IPS DF 4.7 (cell line): ENCODE results near the gene TSPYL2.

ENCODE experiments used
- DNase-seq: peaks from one replicate; pipeline ENCODE4 v3.0.0-alpha.2; 2013; ENCODE audit warnings: low spot score; ENCODE audit errors: extremely low read depth

Gene TSPYL2

DNA sequence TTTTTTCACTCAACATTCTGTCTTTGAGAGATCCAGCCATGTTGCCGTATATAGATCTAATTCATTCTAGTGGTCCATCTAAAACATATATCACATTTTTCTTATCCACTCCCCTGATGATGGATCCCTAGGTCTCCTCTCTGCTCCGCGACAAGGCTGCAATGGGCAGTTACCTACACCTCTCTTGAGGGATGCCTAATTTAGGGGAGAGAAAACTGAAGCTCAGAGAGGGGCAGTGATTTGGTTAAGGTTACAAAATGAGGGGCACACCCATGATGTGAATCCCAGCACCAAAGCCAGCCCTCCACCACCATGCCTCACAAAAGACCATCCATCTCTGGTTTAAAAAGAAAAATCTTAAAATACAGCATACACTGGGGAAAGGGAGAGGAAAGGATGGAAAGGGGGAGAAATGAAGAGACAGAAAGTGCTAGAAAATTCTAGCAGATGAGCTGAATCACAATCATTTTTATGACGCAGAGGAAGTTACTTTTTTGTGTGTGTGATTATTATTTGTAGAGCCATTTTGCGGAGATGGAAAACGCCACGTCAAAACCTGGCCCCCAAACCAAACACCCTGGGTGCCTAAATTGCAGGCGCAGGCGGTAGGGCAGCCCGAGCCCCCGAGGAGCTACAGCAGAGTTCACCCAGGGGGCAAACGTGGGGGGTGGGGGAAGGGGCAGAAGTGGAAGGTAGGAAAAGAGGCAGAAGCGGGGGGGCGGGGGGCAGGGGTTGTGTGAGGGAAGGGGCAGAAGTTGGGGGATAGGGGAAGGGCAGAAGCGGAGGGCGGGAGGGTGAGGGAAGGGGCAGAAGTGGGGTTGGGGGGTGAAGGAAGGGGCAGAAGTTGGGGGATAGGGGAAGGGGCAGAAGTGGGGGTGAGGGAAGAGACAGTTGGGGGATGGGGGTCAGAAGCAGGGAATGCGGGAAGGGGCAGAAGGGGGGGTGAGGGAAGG lies 1.3 kb upstream of the TSPYL2 start:
- no peak for DNase-seq

DNA sequence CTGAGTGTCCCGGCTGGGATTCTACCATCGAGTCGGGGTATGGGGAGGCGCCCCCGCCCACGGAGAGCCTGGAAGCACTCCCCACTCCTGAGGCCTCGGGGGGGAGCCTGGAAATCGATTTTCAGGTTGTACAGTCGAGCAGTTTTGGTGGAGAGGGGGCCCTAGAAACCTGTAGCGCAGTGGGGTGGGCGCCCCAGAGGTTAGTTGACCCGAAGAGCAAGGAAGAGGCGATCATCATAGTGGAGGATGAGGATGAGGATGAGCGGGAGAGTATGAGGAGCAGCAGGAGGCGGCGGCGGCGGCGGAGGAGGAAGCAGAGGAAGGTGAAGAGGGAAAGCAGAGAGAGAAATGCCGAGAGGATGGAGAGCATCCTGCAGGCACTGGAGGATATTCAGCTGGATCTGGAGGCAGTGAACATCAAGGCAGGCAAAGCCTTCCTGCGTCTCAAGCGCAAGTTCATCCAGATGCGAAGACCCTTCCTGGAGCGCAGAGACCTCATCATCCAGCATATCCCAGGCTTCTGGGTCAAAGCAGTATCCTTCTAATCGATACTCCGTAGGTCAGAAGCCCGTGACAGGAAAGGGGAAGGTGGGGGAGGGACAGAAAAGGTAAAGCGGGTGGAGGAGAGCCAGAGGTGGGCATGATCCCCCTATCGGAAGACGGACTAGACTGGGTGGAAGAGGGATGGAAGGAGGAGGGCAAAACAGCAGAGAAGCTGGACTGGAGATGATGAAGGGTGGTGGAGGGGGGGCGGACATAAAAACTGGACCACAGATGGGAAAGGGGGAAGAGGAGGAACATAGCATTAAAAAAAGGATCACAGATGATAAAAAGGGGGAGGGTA lies 828 bp downstream of the TSPYL2 start:
- DNase-seq: no peak

- DNase-seq: no peak
These were observed 1.9 kb downstream of the TSPYL2 start for GRCh38 chrX:53084043-53084570.

GRCh38 chrX:53084863-53085262 lies 2.7 kb downstream of the TSPYL2 start:
- DNase-seq: no peak

GRCh38 chrX:53085661-53086229 lies 3.6 kb downstream of the TSPYL2 start:
- DNase-seq: no peak

GRCh38 chrX:53086464-53086863 lies 4.3 kb downstream of the TSPYL2 start:
- DNase-seq: no peak

GRCh38 chrX:53087388-53087831 lies 5.2 kb downstream of the TSPYL2 start:
- no peak for DNase-seq

DNA sequence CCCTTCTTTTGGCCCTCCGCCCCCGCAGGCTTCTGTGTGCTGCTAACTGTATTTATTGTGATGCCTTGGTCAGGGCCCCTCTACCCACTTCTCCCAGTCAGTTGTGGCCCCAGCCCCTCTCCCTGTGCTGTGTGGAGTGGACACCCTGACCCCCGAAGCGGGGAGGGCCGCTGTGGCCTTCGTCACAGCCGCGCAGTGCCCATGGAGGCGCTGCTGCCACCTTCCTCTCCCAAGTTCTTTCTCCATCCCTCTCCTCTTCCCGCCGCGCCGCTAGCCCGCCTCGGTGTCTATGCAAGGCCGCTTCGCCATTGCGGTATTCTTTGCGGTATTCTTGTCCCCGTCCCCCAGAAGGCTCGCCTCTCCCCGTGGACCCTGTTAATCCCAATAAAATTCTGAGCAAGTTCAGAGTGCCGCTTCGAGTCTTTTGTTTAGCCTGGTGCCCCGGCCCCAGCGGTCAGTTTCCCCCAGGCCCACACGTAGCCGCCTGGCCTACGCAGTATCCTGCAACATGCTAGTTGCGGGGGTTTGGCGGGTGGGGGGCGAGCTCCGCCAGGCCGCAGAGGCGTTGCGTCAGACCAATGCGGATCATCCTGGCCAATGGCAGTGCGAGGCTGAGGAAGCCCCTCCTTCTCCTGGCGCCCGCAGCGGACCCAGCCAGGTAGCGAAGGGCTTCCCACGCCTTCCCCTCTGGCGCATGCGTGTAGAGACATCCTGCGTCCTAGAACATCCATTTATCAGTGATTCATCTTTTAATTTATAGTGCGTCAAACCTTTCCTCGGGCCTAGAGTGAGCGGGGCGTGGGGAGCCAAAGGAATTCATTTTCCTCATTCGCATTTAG lies 6.2 kb downstream of the TSPYL2 start:
- no peak for DNase-seq

- no peak for DNase-seq
These were observed 7.2 kb downstream of the TSPYL2 start for GRCh38 chrX:53089224-53089842.

DNA sequence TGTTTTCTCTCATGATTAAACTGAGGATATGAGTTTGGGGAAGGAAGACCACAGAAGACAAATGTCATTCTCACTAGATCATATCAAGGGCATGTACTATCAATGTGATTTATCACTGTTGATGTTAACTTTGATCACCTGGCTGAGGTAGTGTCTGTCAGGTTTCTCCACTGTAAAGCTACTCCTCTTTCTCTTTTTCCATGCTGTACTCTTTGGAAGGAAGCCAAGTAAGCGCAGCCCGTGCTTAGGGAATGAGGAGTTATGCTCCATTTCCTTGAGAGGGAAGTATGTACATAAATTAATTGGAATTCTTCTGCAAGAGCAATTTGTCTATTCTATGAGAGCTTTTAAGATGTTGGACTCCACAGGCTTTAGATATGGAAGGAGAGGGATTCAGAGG lies 7.8 kb downstream of the TSPYL2 start:
- no peak for DNase-seq

DNA sequence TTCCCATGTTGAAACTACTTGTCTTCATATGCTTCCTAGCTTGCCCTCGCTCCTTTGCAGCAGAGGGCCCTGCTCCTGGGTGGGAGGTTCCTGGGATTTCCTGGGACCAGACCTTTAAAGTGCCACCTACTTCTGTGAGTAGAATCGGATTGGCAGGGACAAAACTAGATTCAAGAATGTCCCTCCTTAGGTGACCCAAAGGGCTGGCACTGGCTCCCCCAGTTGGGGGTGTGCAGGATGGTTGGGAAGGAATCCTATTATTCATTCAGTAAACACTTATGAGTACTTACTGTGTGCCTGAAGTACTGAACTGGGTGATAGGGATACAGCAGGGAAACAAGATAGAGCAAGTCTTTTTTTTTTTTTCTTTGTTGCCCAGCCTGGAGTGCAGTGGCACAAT lies 9.2 kb downstream of the TSPYL2 start:
- DNase-seq: no peak

GRCh38 chrX:53093177-53093655 lies 11.0 kb downstream of the TSPYL2 start:
- DNase-seq: no peak

DNA sequence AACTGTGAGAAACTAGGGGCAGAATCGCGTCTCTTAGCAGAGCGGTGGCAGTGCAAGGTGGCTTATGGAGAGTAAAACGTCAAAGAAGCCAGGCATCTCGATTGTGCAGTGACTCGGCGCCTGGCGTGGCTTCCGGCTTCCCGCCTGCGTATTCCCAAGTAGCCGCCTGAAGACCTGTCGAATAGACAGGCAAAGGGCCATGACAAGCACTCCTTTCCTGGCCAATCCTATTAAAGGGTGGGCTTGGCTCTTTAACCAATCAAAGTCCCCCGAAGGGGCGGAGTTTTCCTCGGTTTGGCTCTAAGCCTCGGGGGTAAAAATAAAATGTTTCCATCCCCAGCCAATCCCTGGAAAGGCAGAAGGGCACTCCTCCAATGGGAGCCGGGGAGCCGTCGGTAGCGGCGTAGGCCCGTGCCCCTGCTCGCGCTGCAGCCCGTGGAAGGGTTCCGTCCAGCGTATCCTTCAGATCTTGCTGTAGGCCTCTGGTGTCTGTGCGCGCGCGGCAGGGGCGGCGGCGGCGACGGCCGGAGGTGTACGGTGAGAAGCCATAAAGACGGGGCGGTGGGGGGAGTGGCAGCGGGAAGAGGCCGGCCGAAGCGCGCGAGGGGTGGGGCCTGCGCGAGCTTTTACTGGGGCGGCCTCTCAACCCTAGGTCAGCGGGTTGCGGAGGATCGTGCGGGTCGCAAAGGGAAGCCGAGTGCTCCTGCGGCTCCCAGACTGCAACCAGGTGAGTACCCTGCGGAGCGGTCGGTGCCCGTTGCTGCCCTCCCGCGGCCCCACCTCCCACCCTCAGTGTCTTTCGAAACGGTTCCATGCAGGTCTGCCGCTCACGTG lies 11.8 kb downstream of the TSPYL2 start, which contains the start of gene KANTR:
Gene KANTR (plus strand): TSS at position 395 of the 834 bp plus-strand sequence. CDS start 30,131 bp downstream, outside the sequence.
- DNase-seq: peak; percentile 74

DNA sequence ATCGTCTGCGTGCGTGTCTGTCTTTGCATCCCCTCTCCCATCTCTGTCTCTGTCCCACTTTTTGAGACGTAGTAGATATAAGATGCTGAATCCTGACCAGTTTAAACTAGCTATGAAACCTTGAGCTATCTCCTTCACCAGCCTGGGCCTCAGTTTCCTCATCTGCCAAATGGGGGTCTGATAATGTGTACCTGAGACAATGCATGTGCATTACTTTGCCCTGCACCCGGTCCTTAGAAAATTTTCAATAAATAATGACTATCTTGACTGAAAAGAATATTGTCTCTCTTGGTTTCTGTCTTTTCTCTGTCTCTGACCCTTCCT lies 12.4 kb downstream of the TSPYL2 start:
- DNase-seq: no peak

GRCh38 chrX:53095796-53096195 lies 13.6 kb downstream of the TSPYL2 start:
- DNase-seq: no peak

GRCh38 chrX:53114864-53115549 lies 32.8 kb downstream of the TSPYL2 start:
- no peak for DNase-seq

GRCh38 chrX:53115550-53115874 lies 33.3 kb downstream of the TSPYL2 start:
- DNase-seq: no peak

DNA sequence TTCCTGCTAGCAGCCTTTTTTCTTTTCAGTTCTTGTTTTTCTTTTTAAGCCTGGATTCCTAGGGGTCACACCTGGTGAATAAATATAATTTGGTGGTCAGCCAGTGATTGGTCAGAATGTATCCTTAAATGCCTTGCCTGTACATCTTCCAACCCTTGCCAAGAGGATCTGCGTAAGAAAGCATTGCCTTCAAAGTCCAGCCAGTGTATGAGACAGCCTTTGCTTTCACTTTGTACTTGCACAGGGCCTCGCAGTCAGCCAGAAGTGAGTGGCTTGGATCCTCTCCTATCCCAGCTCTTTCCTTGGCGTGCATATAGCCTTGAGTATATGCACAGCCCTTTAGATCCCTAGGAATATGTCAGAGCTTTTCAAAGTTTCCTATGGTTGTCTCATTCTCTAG lies 33.9 kb downstream of the TSPYL2 start:
- DNase-seq: no peak

DNA sequence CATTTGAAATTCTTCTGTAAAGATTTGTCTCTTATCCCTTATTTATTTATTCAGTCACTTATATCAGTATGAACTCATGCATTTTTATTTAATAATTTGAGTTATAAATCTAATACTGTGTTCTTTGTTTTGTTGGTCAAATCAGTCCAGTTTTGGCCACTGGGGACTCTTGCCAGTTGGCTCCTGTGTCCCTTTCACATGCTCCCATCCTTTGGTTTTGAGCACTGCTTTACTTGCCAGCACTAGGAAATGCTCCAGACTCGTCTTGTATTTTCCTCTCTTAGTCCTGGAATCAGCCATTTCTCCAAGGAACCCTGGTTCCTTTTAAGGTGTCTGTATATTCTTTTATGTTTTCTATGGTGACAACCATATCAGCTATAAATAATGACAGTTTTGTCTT lies 39.8 kb downstream of the TSPYL2 start:
- DNase-seq: no peak
